COLO829 (cell line): Measurements from ENCODE around the gene IL1R2.

Experiments
- DNase-seq: peaks from one replicate; pipeline ENCODE4 v3.0.0; 2012; ENCODE audit warnings: low spot score

IL1R2 gene

GRCh38 chr2:101974663-101975062, 17.1 kb upstream of the IL1R2 start:
- no peak for DNase-seq

- DNase-seq, result no peak
Observed at GRCh38 chr2:101975171-101975870, 16.4 kb upstream of the IL1R2 start.

- DNase-seq, result peak; percentile 22
Observed at GRCh38 chr2:101976891-101977290, 14.9 kb upstream of the IL1R2 start.

- no peak for DNase-seq
Observed at GRCh38 chr2:101980368-101980767, 11.4 kb upstream of the IL1R2 start.

- DNase-seq, result no peak
Observed at GRCh38 chr2:101981066-101981465, 10.7 kb upstream of the IL1R2 start.

- DNase-seq, result no peak
Observed at GRCh38 chr2:101981504-101981903, 10.3 kb upstream of the IL1R2 start.

GRCh38 chr2:101982495-101983029, 9.2 kb upstream of the IL1R2 start:
- DNase-seq, result no peak

GRCh38 chr2:101983486-101983885, 8.3 kb upstream of the IL1R2 start:
- no peak for DNase-seq

GRCh38 chr2:101983928-101984327, 7.8 kb upstream of the IL1R2 start:
- peak; percentile 17 for DNase-seq

GRCh38 chr2:101984656-101985055, 7.1 kb upstream of the IL1R2 start:
- DNase-seq, result no peak

GRCh38 chr2:101985101-101985792, 6.5 kb upstream of the IL1R2 start:
- DNase-seq, result no peak

GRCh38 chr2:101985793-101986164, 6.0 kb upstream of the IL1R2 start:
- no peak for DNase-seq

GRCh38 chr2:101986376-101986775, 5.4 kb upstream of the IL1R2 start:
- DNase-seq, result no peak

- no peak for DNase-seq
Observed at GRCh38 chr2:101986804-101987740, 4.7 kb upstream of the IL1R2 start.

GRCh38 chr2:101987832-101988231, 3.9 kb upstream of the IL1R2 start:
- DNase-seq, result no peak

GRCh38 chr2:101988541-101988940, 3.2 kb upstream of the IL1R2 start:
- no peak for DNase-seq

GRCh38 chr2:101989740-101990460, 1.9 kb upstream of the IL1R2 start:
- no peak for DNase-seq

- DNase-seq, result no peak
Observed at GRCh38 chr2:101993772-101994171, 2.0 kb downstream of the IL1R2 start.

- no peak for DNase-seq
Observed at GRCh38 chr2:101995019-101995418, 3.3 kb downstream of the IL1R2 start.

GRCh38 chr2:101995804-101996203, 4.0 kb downstream of the IL1R2 start:
- no peak for DNase-seq

- DNase-seq, result no peak
Observed at GRCh38 chr2:101998556-101998895, 6.8 kb downstream of the IL1R2 start.
